Measurements from ENCODE around the gene MATR3.
"Not testable (repeated sequence)": the region's sequence is repeated elsewhere in the genome, so short reads cannot be mapped to it uniquely, and the experiment has no call there.

Gene MATR3

GRCh38 chr5:139301808-139302499 lies 8.4 kb downstream of the MATR3 start:
- H3K4me1 Mint-ChIP-seq (ENCODE audit: low read depth): peaks cover 90% of the 10 kb centered on the region
- no peaks in the 10 kb centered on the region for H3K9me3 Mint-ChIP-seq (ENCODE audit: low read depth)
- H3K4me3 Mint-ChIP-seq: peak overlapping the region; percentile 76
- H3K27ac Mint-ChIP-seq: peak overlapping the region; percentile 74
- H3K36me3 Mint-ChIP-seq: peaks cover 9% of the 10 kb centered on the region
- no peaks in the 10 kb centered on the region for H3K27me3 Mint-ChIP-seq

GRCh38 chr5:139304391-139305324 lies 11.1 kb downstream of the MATR3 start:
- Mint-ChIP-seq H3K27ac (peak overlapping the region; percentile 78), H3K9me3 (ENCODE audit: low read depth) (no peaks in the 10 kb centered on the region), H3K27me3 (no peaks in the 10 kb centered on the region), H3K4me1 (ENCODE audit: low read depth) (peaks cover 87% of the 10 kb centered on the region), H3K4me3 (peak overlapping the region; percentile 63), H3K36me3 (peaks cover 16% of the 10 kb centered on the region)

- H3K36me3 Mint-ChIP-seq: peaks cover 15% of the 10 kb centered on the region
- H3K27ac Mint-ChIP-seq: peak overlapping the region; percentile 56
- H3K9me3 Mint-ChIP-seq (ENCODE audit: low read depth): no peaks in the 10 kb centered on the region
- H3K4me3 Mint-ChIP-seq: peak overlapping the region; percentile 52
- H3K4me1 Mint-ChIP-seq (ENCODE audit: low read depth): peaks cover 92% of the 10 kb centered on the region
- H3K27me3 Mint-ChIP-seq: no peaks in the 10 kb centered on the region
Measured at GRCh38 chr5:139306197-139306596, 12.7 kb downstream of the MATR3 start.

- no peaks in the 10 kb centered on the region for H3K27me3 Mint-ChIP-seq
- H3K4me3 Mint-ChIP-seq: peak overlapping the region; percentile 52
- H3K36me3 Mint-ChIP-seq: peaks cover 15% of the 10 kb centered on the region
- H3K4me1 Mint-ChIP-seq (ENCODE audit: low read depth): peaks cover 90% of the 10 kb centered on the region
- H3K9me3 Mint-ChIP-seq (ENCODE audit: low read depth): no peaks in the 10 kb centered on the region
- peak overlapping the region; percentile 56 for H3K27ac Mint-ChIP-seq
Measured at GRCh38 chr5:139306628-139307379, 13.3 kb downstream of the MATR3 start.

- Mint-ChIP-seq H3K4me1 (ENCODE audit: low read depth) (peaks cover 86% of the 10 kb centered on the region), H3K27ac (peak overlapping the region; percentile 58), H3K27me3 (no peaks in the 10 kb centered on the region), H3K4me3 (peak overlapping the region; percentile 71), H3K36me3 (peaks cover 11% of the 10 kb centered on the region), H3K9me3 (ENCODE audit: low read depth) (no peaks in the 10 kb centered on the region)
Measured at GRCh38 chr5:139308797-139309196, 15.3 kb downstream of the MATR3 start.

GRCh38 chr5:139310715-139311186 lies 17.2 kb downstream of the MATR3 start:
- Mint-ChIP-seq H3K4me1 (ENCODE audit: low read depth) (peaks cover 83% of the 10 kb centered on the region), H3K4me3 (peak overlapping the region; percentile 57), H3K36me3 (peaks cover 11% of the 10 kb centered on the region), H3K27ac (peak overlapping the region; percentile 75)
- not testable (repeated sequence) for H3K9me3 Mint-ChIP-seq (ENCODE audit: low read depth); H3K27me3 Mint-ChIP-seq

GRCh38 chr5:139312075-139312474 lies 18.5 kb downstream of the MATR3 start:
- Mint-ChIP-seq H3K9me3 (ENCODE audit: low read depth) (no peaks in the 10 kb centered on the region), H3K36me3 (peaks cover 11% of the 10 kb centered on the region), H3K4me3 (peak overlapping the region; percentile 40), H3K27ac (no peak overlapping the region), H3K27me3 (no peaks in the 10 kb centered on the region), H3K4me1 (ENCODE audit: low read depth) (peaks cover 73% of the 10 kb centered on the region)

GRCh38 chr5:139314276-139314675 lies 20.7 kb downstream of the MATR3 start:
- Mint-ChIP-seq H3K27me3 (no peaks in the 10 kb centered on the region), H3K4me3 (no peak overlapping the region), H3K36me3 (peaks cover 2% of the 10 kb centered on the region), H3K27ac (peak overlapping the region; percentile 46), H3K9me3 (ENCODE audit: low read depth) (no peaks in the 10 kb centered on the region), H3K4me1 (ENCODE audit: low read depth) (peaks cover 55% of the 10 kb centered on the region)

- H3K4me1 Mint-ChIP-seq (ENCODE audit: low read depth): peaks cover 46% of the 10 kb centered on the region
- no peak overlapping the region for H3K4me3 Mint-ChIP-seq
- no peaks in the 10 kb centered on the region for H3K9me3 Mint-ChIP-seq (ENCODE audit: low read depth)
- H3K27me3 Mint-ChIP-seq: no peaks in the 10 kb centered on the region
- H3K36me3 Mint-ChIP-seq: peaks cover 2% of the 10 kb centered on the region
- H3K27ac Mint-ChIP-seq: peak overlapping the region; percentile 28
Measured at GRCh38 chr5:139315056-139315615, 21.6 kb downstream of the MATR3 start.

- Mint-ChIP-seq H3K9me3 (ENCODE audit: low read depth) (no peaks in the 10 kb centered on the region), H3K4me1 (ENCODE audit: low read depth) (peaks cover 20% of the 10 kb centered on the region), H3K27ac (peak overlapping the region; percentile 41)
Measured at GRCh38 chr5:139335811-139336210, 42.3 kb downstream of the MATR3 start.

GRCh38 chr5:139340051-139340450 lies 46.5 kb downstream of the MATR3 start:
- H3K4me3 Mint-ChIP-seq: peak overlapping the region; percentile 98
- H3K27me3 Mint-ChIP-seq: no peaks in the 10 kb centered on the region
- no peaks in the 10 kb centered on the region for H3K9me3 Mint-ChIP-seq (ENCODE audit: low read depth)
- H3K27ac Mint-ChIP-seq: no peak overlapping the region
- peaks cover 7% of the 10 kb centered on the region for H3K36me3 Mint-ChIP-seq
- peaks cover 56% of the 10 kb centered on the region for H3K4me1 Mint-ChIP-seq (ENCODE audit: low read depth)

More at GRCh38 chr5:139335811-139336210, 42.3 kb downstream of the MATR3 start:
- Mint-ChIP-seq H3K36me3 (no peaks in the 10 kb centered on the region), H3K27me3 (no peaks in the 10 kb centered on the region), H3K4me3 (no peak overlapping the region)

GRCh38 chr5:139341187-139341688 lies 47.7 kb downstream of the MATR3 start:
- peaks cover 7% of the 10 kb centered on the region for H3K36me3 Mint-ChIP-seq
- H3K27ac Mint-ChIP-seq: peak overlapping the region; percentile 99

GRCh38 chr5:139341689-139342422 lies 48.3 kb downstream of the MATR3 start, which contains the start of gene PAIP2:
Gene PAIP2 (plus strand): TSS chr5:139341854. CDS start chr5:139363785, 21,931 bp downstream.
- H3K36me3 Mint-ChIP-seq: peaks cover 7% of the 10 kb centered on the region
- peak within 1 kb of the TSS; percentile 99 for H3K27ac Mint-ChIP-seq
- H3K4me1 Mint-ChIP-seq (ENCODE audit: low read depth): peaks cover 57% of the 10 kb centered on the region
- H3K27me3 Mint-ChIP-seq: no peaks in the 10 kb centered on the region
- peak within 1 kb of the TSS; percentile 98 for H3K4me3 Mint-ChIP-seq
- H3K9me3 Mint-ChIP-seq (ENCODE audit: low read depth): no peaks in the 10 kb centered on the region

More at GRCh38 chr5:139341187-139341688, 47.7 kb downstream of the MATR3 start:
- Mint-ChIP-seq H3K4me1 (ENCODE audit: low read depth) (peaks cover 56% of the 10 kb centered on the region), H3K4me3 (peak overlapping the region; percentile 98), H3K9me3 (ENCODE audit: low read depth) (no peaks in the 10 kb centered on the region), H3K27me3 (no peaks in the 10 kb centered on the region)
